Activated CD4-positive, alpha-beta memory T cell treated with anti-CD3 and anti-CD28 coated beads for 36 hours (primary cell): ENCODE results near the gene OXER1. TPM values are rescaled to one million over a fixed set of nuclear protein-coding genes. Genes with fewer than 3 reads are reported as not detected.

Source experiments
- CTCF ChIA-PET: fragments of 350-600 bp; sonication (Branson Sonifier 250); formaldehyde crosslinking; loops from one replicate; lab custom pipeline; 2021; ENCODE audit warnings: antibody characterized with exemption, inconsistent platforms; lab: Charles Lee
- POLR2A ChIA-PET: fragments of 350-600 bp; sonication (Branson Sonifier 250); formaldehyde crosslinking; loops from one replicate; lab custom pipeline; 2021; ENCODE audit warnings: antibody characterized with exemption; lab: Charles Lee
- DNase-seq: peaks from one replicate; pipeline ENCODE4 v3.0.0-alpha.2; 2020
- H3K27ac Mint-ChIP-seq: one replicate; pipeline ENCODE4 v1.8.0; 2021; ENCODE audit warnings: mixed read lengths
- H3K27me3 Mint-ChIP-seq: one replicate; pipeline ENCODE4 v1.8.0; 2021; ENCODE audit warnings: mixed read lengths
- H3K36me3 Mint-ChIP-seq: one replicate; pipeline ENCODE4 v1.8.0; 2021; ENCODE audit warnings: mixed read lengths
- H3K4me1 Mint-ChIP-seq: one replicate; pipeline ENCODE4 v1.8.0; 2021; ENCODE audit warnings: low read depth, mixed read lengths
- H3K4me3 Mint-ChIP-seq: one replicate; pipeline ENCODE4 v1.8.0; 2021; ENCODE audit warnings: mild to moderate bottlenecking, mixed read lengths
- H3K9me3 Mint-ChIP-seq: one replicate; pipeline ENCODE4 v1.8.0; 2021; ENCODE audit warnings: mixed read lengths
- intact Hi-C: fragments of 100-400 bp; cut with micrococcal nuclease; formaldehyde crosslinking; loops from one replicate; pipeline ENCODE4 v1.15.1; 2023
- total RNA-seq, 2 experiments: library from RNA; stranded (reverse); gene quantifications; one replicate each; pipeline ENCODE4 v1.2.3, GENCODE V29; 2021

OXER1 gene
- total RNA-seq, 2 experiments from 2014 or later, result not detected

DNA sequence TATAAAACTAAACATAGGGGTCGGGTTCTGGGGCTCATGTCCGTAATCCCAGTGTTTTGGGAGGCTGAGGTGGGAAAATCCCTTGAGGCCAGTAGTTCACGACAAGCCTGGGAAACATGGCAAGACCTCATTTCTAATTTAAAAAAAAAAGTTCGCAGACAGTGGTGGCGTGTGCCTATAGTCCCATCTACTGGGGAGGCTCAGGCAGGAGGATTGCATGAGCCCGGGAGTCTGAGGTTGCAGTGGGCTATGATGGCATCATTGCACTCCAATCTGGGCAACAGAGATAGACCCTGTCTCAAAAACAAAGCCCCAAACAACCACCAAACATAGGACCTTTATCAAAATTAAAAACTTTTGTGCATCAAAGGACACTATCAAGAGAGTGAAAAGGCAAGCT, 38.2 kb upstream of the OXER1 start:
- Mint-ChIP-seq H3K27ac (no peak overlapping the region), H3K9me3 (no peaks in the 10 kb centered on the region), H3K27me3 (peaks cover 17% of the 10 kb centered on the region), H3K4me3 (no peak overlapping the region), H3K4me1 (no peaks in the 10 kb centered on the region), H3K36me3 (no peaks in the 10 kb centered on the region)
- POLR2A ChIA-PET, result no interaction called here
- intact Hi-C loops, result no loop called here
- CTCF ChIA-PET, result no interaction called here
- no peak for DNase-seq

DNA sequence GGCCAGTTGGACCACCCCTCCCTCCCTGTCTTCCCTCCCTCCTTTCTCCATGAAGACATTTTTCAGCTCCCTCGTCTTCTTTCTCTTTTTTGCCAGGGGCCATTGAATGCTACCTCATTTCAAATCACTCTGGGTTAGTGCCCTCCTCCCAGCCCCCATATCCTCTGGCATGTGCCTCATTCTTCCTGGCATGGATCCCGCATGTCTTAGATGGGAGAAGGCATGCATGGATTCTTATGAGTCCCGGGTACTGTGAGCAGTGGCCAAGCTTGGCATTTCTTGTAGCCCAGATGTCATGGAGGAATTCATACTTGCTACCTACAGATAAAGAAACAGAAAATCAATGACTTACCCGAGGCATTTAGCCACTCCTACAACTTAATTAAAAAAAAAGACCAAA, 37.4 kb upstream of the OXER1 start:
- peaks cover 17% of the 10 kb centered on the region for H3K27me3 Mint-ChIP-seq
- intact Hi-C loops, result no loop called here
- H3K9me3 Mint-ChIP-seq, result no peaks in the 10 kb centered on the region
- no peaks in the 10 kb centered on the region for H3K36me3 Mint-ChIP-seq
- POLR2A ChIA-PET, result interaction anchor here (1.2 kb wide), 1 partner anchor 9 kb away, joined by 4 read pairs; no protein-coding TSS in a partner anchor
- DNase-seq, result no peak
- CTCF ChIA-PET, result interaction anchor here (1.4 kb wide), 1 partner anchor 27 kb away, joined by 5 read pairs; no protein-coding TSS in a partner anchor
- peaks cover 4% of the 10 kb centered on the region for H3K4me1 Mint-ChIP-seq
- no peak overlapping the region for H3K4me3 Mint-ChIP-seq
- H3K27ac Mint-ChIP-seq, result no peak overlapping the region

DNA sequence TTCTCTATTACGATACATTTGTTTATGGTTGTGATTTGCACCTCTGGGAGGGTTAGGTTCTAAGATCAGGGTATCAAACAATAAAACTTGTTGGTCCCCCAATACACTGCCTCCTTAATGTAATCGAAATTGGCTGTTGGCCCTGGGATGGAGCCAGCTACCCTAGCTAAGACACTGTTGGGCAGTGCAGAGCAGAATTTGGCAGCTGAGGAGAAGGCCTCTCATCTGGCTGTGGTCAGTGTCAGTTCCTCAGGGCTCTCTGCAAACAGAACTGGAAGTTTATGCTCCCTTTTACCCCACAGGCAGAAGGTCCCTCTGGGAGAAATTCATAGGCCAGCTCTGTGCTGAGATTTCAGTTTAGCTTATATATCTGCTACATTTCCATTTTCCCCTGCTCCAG, 37.0 kb upstream of the OXER1 start:
- Mint-ChIP-seq H3K27me3 (peaks cover 17% of the 10 kb centered on the region), H3K9me3 (no peaks in the 10 kb centered on the region), H3K27ac (no peak overlapping the region), H3K36me3 (no peaks in the 10 kb centered on the region), H3K4me1 (peaks cover 6% of the 10 kb centered on the region), H3K4me3 (no peak overlapping the region)
- intact Hi-C loops, result no loop called here
- ChIA-PET CTCF (interaction anchor here (0.6 to 1.4 kb wide), 2 partner anchors 27 to 428 kb away, joined by 3 to 5 read pairs; no protein-coding TSS in a partner anchor), POLR2A (interaction anchor here (0.6 to 1.2 kb wide), 2 partner anchors 9 to 487 kb away, joined by 4 read pairs; no protein-coding TSS in a partner anchor)
- DNase-seq, result no peak

DNA sequence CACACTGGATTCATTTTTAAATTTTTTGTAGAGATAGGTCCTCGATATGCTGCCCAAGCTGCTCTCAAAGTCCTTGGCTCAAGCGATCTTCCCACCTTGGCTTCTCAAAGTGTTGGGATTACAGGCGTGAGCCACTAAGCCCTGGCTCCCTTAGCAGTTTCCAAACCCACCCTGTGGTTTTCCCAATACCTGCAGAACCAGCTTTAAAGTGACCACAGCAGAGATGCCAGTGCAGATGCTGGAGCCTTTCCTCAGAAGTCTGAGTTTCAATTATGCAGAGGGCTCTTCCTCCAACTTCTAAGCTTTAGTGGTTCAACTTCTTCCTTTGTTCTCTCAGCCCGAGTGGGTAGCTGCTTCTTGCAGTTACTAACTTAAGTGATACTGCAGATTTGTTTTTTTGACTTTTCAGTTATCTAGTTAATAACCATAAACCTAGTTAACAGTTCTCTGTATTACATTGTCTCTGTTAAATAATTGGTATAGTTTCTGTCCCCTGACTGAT, 36.6 kb upstream of the OXER1 start:
- peaks cover 11% of the 10 kb centered on the region for H3K4me1 Mint-ChIP-seq
- H3K9me3 Mint-ChIP-seq, result no peaks in the 10 kb centered on the region
- CTCF ChIA-PET, result interaction anchor here (0.6 to 1.4 kb wide), 2 partner anchors 28 to 429 kb away, joined by 3 to 5 read pairs; no protein-coding TSS in a partner anchor
- H3K4me3 Mint-ChIP-seq, result no peak overlapping the region
- POLR2A ChIA-PET, result interaction anchor here (0.6 to 1.2 kb wide), 2 partner anchors 10 to 486 kb away, joined by 4 read pairs; no protein-coding TSS in a partner anchor
- intact Hi-C loops, result no loop called here
- peaks cover 18% of the 10 kb centered on the region for H3K27me3 Mint-ChIP-seq
- no peaks in the 10 kb centered on the region for H3K36me3 Mint-ChIP-seq
- no peak overlapping the region for H3K27ac Mint-ChIP-seq
- DNase-seq, result no peak

DNA sequence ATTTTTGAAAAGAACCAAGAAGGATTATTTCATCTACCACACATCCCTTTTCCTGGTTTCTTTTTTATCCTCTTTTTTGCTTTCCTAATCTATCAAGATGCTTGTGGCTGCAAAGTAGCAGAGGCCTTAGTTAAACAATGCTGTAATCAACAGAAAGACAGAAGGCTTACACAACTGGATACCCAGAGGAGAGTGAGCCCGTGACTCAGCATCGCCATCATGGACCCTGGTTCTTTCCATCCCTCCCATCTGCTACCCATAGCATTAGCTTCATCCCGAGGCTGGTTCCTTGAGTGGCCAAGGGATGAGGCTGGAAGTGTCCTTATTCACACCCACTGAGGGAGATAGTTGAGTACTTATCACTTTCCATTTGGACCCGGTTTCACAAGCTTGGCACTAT, 35.9 kb upstream of the OXER1 start:
- no peaks in the 10 kb centered on the region for H3K9me3 Mint-ChIP-seq
- H3K4me3 Mint-ChIP-seq, result no peak overlapping the region
- no peak for DNase-seq
- H3K27me3 Mint-ChIP-seq, result peaks cover 20% of the 10 kb centered on the region
- intact Hi-C loops, result loop anchor here (10.0 kb wide), 1 partner anchor 305 kb away; the partner anchor contains the start of gene KCNG3
- H3K4me1 Mint-ChIP-seq, result peaks cover 11% of the 10 kb centered on the region
- ChIA-PET CTCF (interaction anchor here (1.4 kb wide), 1 partner anchor 29 kb away, joined by 5 read pairs; no protein-coding TSS in a partner anchor), POLR2A (no interaction called here)
- no peaks in the 10 kb centered on the region for H3K36me3 Mint-ChIP-seq
- H3K27ac Mint-ChIP-seq, result no peak overlapping the region

DNA sequence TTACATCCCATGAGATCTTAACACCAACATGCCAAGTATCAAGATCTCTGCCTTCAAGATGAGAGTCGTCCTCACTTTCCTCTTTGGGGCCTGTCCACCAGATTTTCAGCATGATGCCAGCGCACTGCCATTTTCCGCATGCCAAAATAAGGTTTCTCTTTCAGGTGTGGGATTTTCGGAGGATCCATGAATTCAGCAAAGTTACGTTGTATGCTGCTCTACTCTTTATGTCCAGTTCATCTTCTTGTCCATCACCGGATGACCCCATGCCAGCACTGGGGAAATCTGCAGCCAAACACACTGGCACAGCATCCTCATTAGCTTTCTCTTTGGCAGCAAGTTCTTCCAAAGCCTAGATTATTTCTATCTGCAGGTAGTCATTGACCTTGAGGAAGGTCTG, 33.3 kb upstream of the OXER1 start:
- DNase-seq, result no peak
- ChIA-PET CTCF (no interaction called here), POLR2A (interaction anchor here (4.2 kb wide), 1 partner anchor 13 kb away, joined by 19 read pairs; no protein-coding TSS in a partner anchor)
- no peaks in the 10 kb centered on the region for H3K36me3 Mint-ChIP-seq
- H3K4me1 Mint-ChIP-seq, result peaks cover 18% of the 10 kb centered on the region
- no peak overlapping the region for H3K4me3 Mint-ChIP-seq
- intact Hi-C loops, result loop anchor here (10.0 kb wide), 1 partner anchor 302 kb away; the partner anchor contains the start of gene KCNG3
- H3K9me3 Mint-ChIP-seq, result no peaks in the 10 kb centered on the region
- no peak overlapping the region for H3K27ac Mint-ChIP-seq
- peaks cover 30% of the 10 kb centered on the region for H3K27me3 Mint-ChIP-seq

DNA sequence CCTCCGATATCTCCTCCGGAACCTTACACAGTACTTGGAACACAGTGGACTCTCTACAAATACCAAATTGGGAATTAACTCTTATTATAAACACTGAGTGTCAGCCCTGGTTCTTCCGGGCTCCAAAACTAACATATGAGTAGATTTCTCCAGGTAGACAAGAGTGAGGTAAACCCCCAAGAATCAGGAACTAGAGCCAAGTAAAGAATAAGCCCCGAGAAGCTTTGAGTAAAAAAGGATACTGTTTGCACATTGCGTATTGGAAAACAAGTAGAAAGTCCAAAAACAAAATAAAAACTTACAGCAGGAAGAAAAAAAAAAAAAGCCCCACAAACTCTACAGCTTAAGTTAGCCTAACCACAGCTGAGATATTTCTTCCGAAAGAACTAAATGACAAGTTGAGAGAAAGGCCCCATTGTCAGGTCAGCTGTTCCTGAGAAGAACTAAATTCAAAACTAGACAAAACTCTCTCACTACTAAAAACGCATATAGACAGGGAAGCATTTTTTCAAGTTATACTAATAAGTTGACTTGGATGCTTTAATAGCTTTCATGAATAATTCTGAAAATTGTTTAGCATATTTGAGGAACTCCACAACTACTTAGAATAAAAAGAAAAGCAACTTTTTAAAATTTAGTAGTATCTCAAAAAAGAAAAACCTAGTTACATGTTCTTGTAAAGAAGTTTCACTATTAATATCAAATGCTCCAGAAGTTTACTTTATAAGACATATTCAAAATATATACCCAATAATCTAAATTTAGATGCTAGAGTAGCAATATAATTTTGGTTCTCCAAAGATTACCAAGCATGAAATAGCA, 32.7 kb upstream of the OXER1 start:
- Mint-ChIP-seq H3K4me1 (peaks cover 20% of the 10 kb centered on the region), H3K36me3 (no peaks in the 10 kb centered on the region), H3K27ac (peak overlapping the region; percentile 15), H3K9me3 (no peaks in the 10 kb centered on the region), H3K4me3 (no peak overlapping the region), H3K27me3 (peaks cover 34% of the 10 kb centered on the region)
- ChIA-PET POLR2A (interaction anchor here (4.2 kb wide), 1 partner anchor 14 kb away, joined by 19 read pairs; no protein-coding TSS in a partner anchor), CTCF (interaction anchor here (1.0 kb wide), 1 partner anchor 151 kb away, joined by 3 read pairs; no protein-coding TSS in a partner anchor)
- no peak for DNase-seq
- intact Hi-C loops, result loop anchor here (10.0 kb wide), 1 partner anchor 302 kb away; the partner anchor contains the start of gene KCNG3

DNA sequence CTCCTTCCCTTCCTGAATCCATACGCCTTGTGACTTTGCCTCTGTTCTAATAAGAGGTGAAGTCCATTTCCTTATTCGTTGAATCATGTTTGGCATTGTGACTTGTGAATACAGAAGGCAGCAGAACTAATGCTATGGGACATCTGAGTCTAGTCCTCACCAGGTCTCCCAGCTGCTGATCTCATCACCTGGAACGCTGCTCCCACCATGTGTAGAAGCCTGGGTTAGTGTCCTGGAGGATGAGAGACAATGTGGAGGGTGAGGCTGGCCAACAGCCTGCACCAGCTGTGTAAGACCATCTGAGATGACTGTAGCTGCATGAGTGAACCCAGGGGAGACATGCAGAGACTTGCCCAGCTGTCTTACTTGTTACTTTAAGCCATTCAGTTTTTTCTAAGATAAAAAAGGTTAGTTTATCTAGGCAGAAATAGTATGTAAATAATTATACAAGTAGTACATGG, 31.9 kb upstream of the OXER1 start:
- ChIA-PET CTCF (interaction anchor here (1.0 kb wide), 1 partner anchor 151 kb away, joined by 3 read pairs; no protein-coding TSS in a partner anchor), POLR2A (interaction anchor here (4.2 kb wide), 1 partner anchor 15 kb away, joined by 19 read pairs; no protein-coding TSS in a partner anchor)
- H3K36me3 Mint-ChIP-seq, result no peaks in the 10 kb centered on the region
- peaks cover 20% of the 10 kb centered on the region for H3K4me1 Mint-ChIP-seq
- H3K27me3 Mint-ChIP-seq, result peaks cover 39% of the 10 kb centered on the region
- no peak for DNase-seq
- no peak overlapping the region for H3K27ac Mint-ChIP-seq
- intact Hi-C loops, result loop anchor here (10.0 kb wide), 1 partner anchor 301 kb away; the partner anchor contains the start of gene KCNG3
- no peak overlapping the region for H3K4me3 Mint-ChIP-seq
- H3K9me3 Mint-ChIP-seq, result no peaks in the 10 kb centered on the region

DNA sequence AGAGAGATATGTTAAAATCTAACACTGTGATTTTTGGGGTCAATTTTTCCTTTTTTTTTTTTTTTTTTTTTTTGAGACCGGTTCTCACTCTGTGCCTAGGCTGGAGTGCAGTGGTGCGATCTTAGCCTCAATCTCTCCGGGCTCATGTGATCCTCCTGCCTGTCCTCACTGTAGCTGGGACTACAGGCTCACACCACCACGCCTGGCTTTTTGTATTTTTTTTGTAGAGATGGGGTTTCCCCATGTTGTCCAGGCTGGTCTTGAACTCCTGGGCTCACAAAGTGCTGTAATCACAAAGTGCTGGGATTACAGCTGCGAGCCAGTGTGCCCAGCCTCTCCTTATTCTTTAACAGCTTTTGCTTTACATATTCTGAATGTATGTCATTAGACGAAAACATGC, 31.3 kb upstream of the OXER1 start:
- no peaks in the 10 kb centered on the region for H3K36me3 Mint-ChIP-seq
- H3K4me3 Mint-ChIP-seq, result no peak overlapping the region
- CTCF ChIA-PET, result interaction anchor here (1.3 kb wide), 1 partner anchor 15 kb away, joined by 5 read pairs; no protein-coding TSS in a partner anchor
- no peak overlapping the region for H3K27ac Mint-ChIP-seq
- H3K9me3 Mint-ChIP-seq, result no peaks in the 10 kb centered on the region
- intact Hi-C loops, result loop anchor here (10.0 kb wide), 1 partner anchor 300 kb away; the partner anchor contains the start of gene KCNG3
- peaks cover 42% of the 10 kb centered on the region for H3K27me3 Mint-ChIP-seq
- peaks cover 20% of the 10 kb centered on the region for H3K4me1 Mint-ChIP-seq
- no peak for DNase-seq
- POLR2A ChIA-PET, result interaction anchor here (4.2 kb wide), 1 partner anchor 15 kb away, joined by 19 read pairs; no protein-coding TSS in a partner anchor

DNA sequence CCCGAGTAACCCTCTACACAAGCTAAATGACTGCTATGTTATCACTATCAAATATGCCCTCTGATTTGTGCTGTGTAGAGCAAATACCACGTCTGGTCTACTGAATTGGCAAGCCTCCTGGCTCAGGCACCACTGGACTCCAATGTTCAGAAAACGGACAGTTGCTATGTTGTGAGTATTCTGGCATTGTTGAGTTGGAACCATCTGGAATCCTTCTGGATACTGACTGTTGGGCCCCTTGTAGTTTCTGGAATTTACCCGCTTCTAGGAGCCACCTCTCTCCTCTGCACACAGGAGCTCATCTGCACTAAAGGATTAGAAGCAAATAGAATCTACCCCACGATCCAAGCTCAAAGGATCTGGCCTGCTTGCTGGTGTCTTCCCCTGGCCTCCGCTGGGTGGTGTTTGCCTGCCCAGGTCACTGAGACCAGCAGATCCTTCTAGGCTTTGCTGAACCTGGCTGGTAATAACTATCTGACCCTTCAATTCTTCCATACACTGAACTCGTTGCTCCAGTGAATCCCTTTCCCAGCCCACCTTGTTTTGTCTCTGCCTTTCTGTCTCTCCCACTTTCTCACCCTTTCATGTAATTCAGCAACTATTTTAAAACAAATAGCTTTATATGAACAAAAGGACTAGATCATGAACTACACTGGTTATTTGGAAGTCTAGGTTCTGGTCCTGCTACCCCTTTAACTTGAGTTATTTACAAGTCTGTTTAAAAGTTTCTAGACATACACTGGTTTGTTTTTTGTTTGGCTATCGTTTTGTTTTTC, 30.5 kb upstream of the OXER1 start:
- Mint-ChIP-seq H3K36me3 (no peaks in the 10 kb centered on the region), H3K9me3 (no peaks in the 10 kb centered on the region), H3K27me3 (peaks cover 49% of the 10 kb centered on the region), H3K4me3 (no peak overlapping the region), H3K4me1 (peaks cover 20% of the 10 kb centered on the region), H3K27ac (no peak overlapping the region)
- ChIA-PET POLR2A (interaction anchor here (4.2 kb wide), 1 partner anchor 16 kb away, joined by 19 read pairs; no protein-coding TSS in a partner anchor), CTCF (interaction anchor here (1.3 kb wide), 1 partner anchor 16 kb away, joined by 5 read pairs; no protein-coding TSS in a partner anchor)
- intact Hi-C loops, result loop anchor here (10.0 kb wide), 1 partner anchor 300 kb away; the partner anchor contains the start of gene KCNG3
- DNase-seq, result no peak
